GM12801 (cell line): Measurements from ENCODE around the gene GORASP2.

Source experiments
- CTCF ChIP-seq: IDR thresholded peaks from one replicate; pipeline ENCODE4 v1.5.1; 2011; ENCODE audit warnings: control low read depth; ENCODE audit not compliant: insufficient read length; ENCODE audit errors: extremely low read depth

The GORASP2 gene

DNA sequence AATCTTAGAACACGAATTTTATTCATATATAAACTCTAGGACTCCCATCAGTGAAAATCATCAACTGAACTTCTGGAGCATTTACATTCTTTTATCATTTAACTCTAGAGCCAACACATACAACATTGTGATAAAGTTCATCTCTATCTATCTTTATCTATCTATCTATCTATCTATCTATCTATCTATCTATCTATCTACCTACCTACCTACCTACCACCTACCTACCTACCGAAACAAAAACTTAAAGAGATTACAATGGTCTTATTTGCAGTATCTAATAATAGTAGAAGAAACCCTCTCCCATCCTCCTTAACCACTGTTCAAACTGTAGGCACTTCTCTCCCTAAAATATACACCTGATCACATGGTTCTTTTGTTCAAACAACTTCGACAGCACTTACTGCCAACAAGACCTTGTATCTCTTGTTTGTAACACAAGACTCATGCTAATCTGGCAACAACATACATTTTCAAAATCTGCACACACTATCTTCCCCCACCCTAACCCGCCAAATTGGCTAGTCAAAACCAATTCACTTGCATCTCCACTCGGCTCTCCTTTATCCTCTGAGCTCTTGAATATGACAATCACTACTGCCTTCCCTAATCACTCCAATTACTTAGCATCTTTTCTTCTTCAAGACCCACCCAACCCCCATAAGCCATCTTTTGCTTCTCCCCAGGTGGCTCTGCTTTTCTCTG lies 69.0 kb downstream of the GORASP2 start:
- TF ChIP-seq CTCF = no peak

GRCh38 chr2:170999654-171000053 lies 70.6 kb downstream of the GORASP2 start:
- TF ChIP-seq CTCF = no peak

GRCh38 chr2:171004363-171004762 lies 75.3 kb downstream of the GORASP2 start:
- no peak for TF ChIP-seq CTCF

DNA sequence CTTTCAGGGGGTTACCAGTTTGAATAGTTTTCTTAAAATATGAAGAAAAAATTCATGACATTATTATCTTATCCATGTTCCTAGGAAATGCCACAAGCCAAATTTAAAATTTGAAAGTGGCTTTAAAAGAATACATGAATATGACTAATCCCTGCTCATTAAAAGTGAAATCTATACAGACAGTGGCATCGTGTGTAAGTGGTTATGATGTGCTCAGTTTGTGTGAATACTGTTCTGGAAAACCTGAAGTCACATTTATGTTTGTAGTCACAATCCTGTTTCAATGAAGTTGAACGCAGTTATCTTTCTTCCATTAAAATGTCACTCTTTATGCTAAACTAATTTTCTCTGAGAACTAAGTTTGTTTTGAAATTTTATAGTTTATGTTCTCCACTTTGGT lies 75.8 kb downstream of the GORASP2 start:
- no peak for TF ChIP-seq CTCF

GRCh38 chr2:171008550-171009205 lies 79.6 kb downstream of the GORASP2 start:
- no peak for TF ChIP-seq CTCF

DNA sequence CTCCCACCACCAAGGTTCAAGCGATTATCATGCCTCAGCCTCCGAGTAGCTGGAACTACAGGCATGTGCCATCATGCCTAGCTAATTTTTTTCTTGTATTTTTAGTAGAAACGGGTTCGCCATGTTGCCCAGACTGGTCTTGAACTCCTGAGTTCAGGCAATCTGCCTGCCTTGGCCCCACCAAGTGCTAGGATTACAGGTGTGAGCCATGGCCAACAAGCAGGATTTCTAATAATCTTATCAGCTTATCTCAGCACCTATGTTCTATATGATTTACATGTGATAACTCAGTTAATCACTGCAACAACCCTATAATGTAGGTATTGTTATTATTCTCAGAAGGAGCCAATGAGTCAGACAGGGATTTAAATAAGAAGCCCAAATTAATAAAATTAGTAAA lies 80.3 kb downstream of the GORASP2 start:
- no peak for TF ChIP-seq CTCF

DNA sequence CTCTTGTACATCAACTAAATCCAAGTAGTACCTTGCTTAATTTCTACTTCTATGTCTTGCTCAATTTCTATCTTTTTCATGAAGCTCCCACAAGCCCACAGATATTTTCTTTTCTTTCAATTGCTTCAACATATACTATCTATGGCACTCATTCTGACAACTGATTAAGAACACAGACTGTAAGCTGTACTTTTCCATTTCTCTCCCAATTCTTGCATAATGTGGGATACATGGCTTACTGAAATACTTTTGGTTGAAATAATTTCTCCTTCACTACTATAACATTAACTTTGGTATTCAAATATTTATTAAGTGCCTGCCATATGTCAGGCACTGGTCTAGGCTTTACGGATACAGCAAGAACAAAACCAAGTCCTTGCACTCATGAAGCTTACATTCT lies 84.8 kb downstream of the GORASP2 start:
- no peak for TF ChIP-seq CTCF
